ENCODE data around the gene MSH6. TPM values are rescaled to one million over a fixed set of nuclear protein-coding genes. Genes with fewer than 3 reads are reported as not detected.

Gene MSH6
- total and polyA plus RNA-seq, 2 of the 13 experiments (the other 11 are each of a cell fraction or from before 2014, with no cell fraction given): 20.8 to 113 TPM

- no peak for TF ChIP-seq ZNF136 (CRISPR knock-in tag; IDR thresholded peaks at IDR 0.05; ENCODE audit: low read depth)
- TF ChIP-seq ZNF331 (CRISPR knock-in tag; IDR thresholded peaks at IDR 0.05): peak; percentile 85
- TF ChIP-seq GMEB1 (CRISPR knock-in tag; IDR thresholded peaks at IDR 0.05; ENCODE audit: borderline replicate concordance): no peak
- TF ChIP-seq ZNF547 (CRISPR knock-in tag; IDR thresholded peaks at IDR 0.05): peak; percentile 51; the same call in 1 of the 2 replicates
- TF ChIP-seq RARA (CRISPR knock-in tag; IDR thresholded peaks at IDR 0.05): 0 out of 2 replicates have a peak, but pooled peaks have one; percentile 14
- TF ChIP-seq ZNF253 (CRISPR knock-in tag; IDR thresholded peaks at IDR 0.05; ENCODE audit: borderline replicate concordance): no peak
- no peak for TF ChIP-seq GTF3A (CRISPR knock-in tag; conservative IDR thresholded peaks at IDR 0.05)
- no peak for TF ChIP-seq HNF4G (IDR thresholded peaks at IDR 0.05; ENCODE audit: borderline replicate concordance, low read depth, low read length)
- no peak for TF ChIP-seq HNF4G (CRISPR knock-in tag; IDR thresholded peaks at IDR 0.05; ENCODE audit: borderline replicate concordance, low read depth)
- peak; percentile 92; the same call in 1 of the 2 replicates for TF ChIP-seq ZNF598 (CRISPR knock-in tag; IDR thresholded peaks at IDR 0.05; ENCODE audit: borderline replicate concordance)
- peak; percentile 65 for TF ChIP-seq ZNF687 (CRISPR knock-in tag; IDR thresholded peaks at IDR 0.05)
- no peak; the same call in 1 of the 2 replicates for TF ChIP-seq CCDC6 (CRISPR knock-in tag; IDR thresholded peaks at IDR 0.05)
- no peak for TF ChIP-seq IKZF4 (CRISPR knock-in tag; IDR thresholded peaks at IDR 0.05; ENCODE audit: borderline replicate concordance, low read depth, not compliant biosample characterization)
- no peak for TF ChIP-seq KLF13 (CRISPR knock-in tag; IDR thresholded peaks at IDR 0.05)
- TF ChIP-seq ZBTB26 (CRISPR knock-in tag; IDR thresholded peaks at IDR 0.05; ENCODE audit: borderline replicate concordance): 0 out of 2 replicates have a peak, but pooled peaks have one; percentile 42
- TF ChIP-seq RXRB (CRISPR knock-in tag; IDR thresholded peaks at IDR 0.05; ENCODE audit: borderline replicate concordance): peak; percentile 56; the same call in 1 of the 2 replicates
- TF ChIP-seq ZNF891 (CRISPR knock-in tag; IDR thresholded peaks at IDR 0.05): 0 out of 2 replicates have a peak, but pooled peaks have one; percentile 35
- no peak for TF ChIP-seq ZSCAN25 (CRISPR knock-in tag; IDR thresholded peaks at IDR 0.05)
- TF ChIP-seq CAMTA2 (CRISPR knock-in tag; IDR thresholded peaks at IDR 0.05; ENCODE audit: borderline replicate concordance): no peak
- TF ChIP-seq XRCC5 (optimal IDR thresholded peaks at IDR 0.05; ENCODE audit: low read length): peak; percentile 65
- TF ChIP-seq ZNF446 (CRISPR knock-in tag; IDR thresholded peaks at IDR 0.05): no peak
- 0 out of 2 replicates have a peak, but pooled peaks have one; percentile 26 for TF ChIP-seq ETV5 (CRISPR knock-in tag; IDR thresholded peaks at IDR 0.05; ENCODE audit: borderline replicate concordance)
- no peak for TF ChIP-seq ZFP36L2 (CRISPR knock-in tag; IDR thresholded peaks at IDR 0.05)
Measured at GRCh38 chr2:47767880-47768609, 14.9 kb upstream of the MSH6 start (continued).
